ENCODE measurements around the gene ACVR1. TPM values are rescaled to one million over a fixed set of nuclear protein-coding genes. Genes with fewer than 3 reads are reported as not detected.

Gene ACVR1
- polyA plus RNA-seq, 1 of the 3 experiments (the other 2 are of a cell fraction), result 22.4 TPM

- Histone ChIP-seq H3K36me3 (replicated peaks in 1 of 2; ENCODE audit: control insufficient read depth in 1 of 2, insufficient read depth in 2 of 2, low read length in 1 of 2) (peaks cover 6 to 12% of the 10 kb centered on the region in 2 experiments), H3K9ac (no peak overlapping the region), H3K9me2 (no peaks in the 10 kb centered on the region), H3K4me1 (ENCODE audit: control insufficient read depth in 1 of 2, insufficient read depth in 2 of 2, low read depth in 1 of 2, low read length in 1 of 2) (peaks cover 4 to 10% of the 10 kb centered on the region in 2 experiments; a peak in 2 of 4 replicates), H2AFZ (ENCODE audit: low read depth) (no peak overlapping the region), H3K27me3 (ENCODE audit: insufficient read depth) (no peaks in the 10 kb centered on the region), H3K4me3 (ENCODE audit: low read depth in 2 of 2, low read length in 1 of 2) (no peak overlapping the region), H3K27ac (ENCODE audit: low read depth in 2 of 2, low read length in 1 of 2) (no peak overlapping the region), H4K20me1 (ENCODE audit: insufficient read depth) (no peaks in the 10 kb centered on the region; the same call in 1 of the 2 replicates), H3F3A (replicated peaks; ENCODE audit: insufficient read depth) (peaks cover 4% of the 10 kb centered on the region), H3K9me3 (no peaks in the 10 kb centered on the region), H3K79me2 (ENCODE audit: insufficient read depth) (peaks cover 64% of the 10 kb centered on the region), H3K4me2 (no peak overlapping the region)
- WGBS (ENCODE audit: low lambda C conversion rate), result 100% methylated on average over 4 of the region's 4 CpGs
- DNase-seq, result no peak
- POLR2A ChIA-PET, result interaction anchor here (0.8 kb wide), 1 partner anchor 10 kb away, joined by 4 read pairs; no protein-coding TSS in a partner anchor
- CTCF ChIA-PET, result interaction anchor here (1.2 kb wide), 1 partner anchor 71 kb away, joined by 3 read pairs; no protein-coding TSS in a partner anchor
- TF ChIP-seq MEF2A (IDR thresholded peaks at IDR 0.05; ENCODE audit: borderline replicate concordance, low read depth), result no peak
- TF ChIP-seq PBX3 (IDR thresholded peaks at IDR 0.05), result no peak
- no peak for TF ChIP-seq TAF1 (IDR thresholded peaks at IDR 0.05; ENCODE audit: borderline replicate concordance, low read depth, low read length)
Measured at GRCh38 chr2:157848213-157848612, 27.9 kb downstream of the ACVR1 start.

DNA sequence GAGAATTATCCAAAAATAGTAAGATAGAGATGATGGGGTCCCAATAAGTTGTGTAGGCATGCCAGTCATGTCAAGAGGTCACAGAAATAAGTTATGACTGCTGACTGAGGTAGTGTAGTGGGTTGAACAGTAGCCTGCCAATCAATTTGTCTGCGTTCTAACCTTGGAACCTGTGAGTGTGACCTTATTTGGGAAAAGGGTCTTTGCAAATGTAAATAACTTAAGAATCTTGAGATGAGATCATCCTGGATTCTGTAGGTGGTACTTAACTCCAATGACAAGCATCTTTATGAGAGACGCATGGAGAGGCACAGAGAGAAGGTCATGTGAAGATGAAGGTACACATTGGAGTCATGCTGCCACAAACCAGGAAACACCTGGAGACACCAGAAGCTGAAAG is 31.0 kb downstream of the ACVR1 start:
- no peak overlapping the region for H3K9ac ChIP-seq
- ChIA-PET CTCF (no interaction called here), POLR2A (no interaction called here)
- peaks cover 4% of the 10 kb centered on the region; the same call in 1 of the 2 replicates for H4K20me1 ChIP-seq (ENCODE audit: insufficient read depth)
- H3K27ac ChIP-seq (ENCODE audit: low read depth in 2 of 2, low read length in 1 of 2), result no peak overlapping the region
- no peaks in the 10 kb centered on the region for H3K9me2 ChIP-seq
- no peaks in the 10 kb centered on the region for H3K27me3 ChIP-seq (ENCODE audit: insufficient read depth)
- no peak overlapping the region for H2AFZ ChIP-seq (ENCODE audit: low read depth)
- TF ChIP-seq CTCF (IDR thresholded peaks at IDR 0.05) (no peak), SIN3A (IDR thresholded peaks at IDR 0.05; ENCODE audit: borderline replicate concordance, low read depth, low read length) (no peak), FOXJ3 (CRISPR knock-in tag; IDR thresholded peaks at IDR 0.05) (no peak), USF2 (IDR thresholded peaks at IDR 0.05; ENCODE audit: borderline replicate concordance, low read depth, low read length) (no peak), CHD2 (IDR thresholded peaks at IDR 0.05; ENCODE audit: low read length, partially characterized antibody) (no peak), RFX5 (IDR thresholded peaks at IDR 0.05; ENCODE audit: low read length) (no peak), YY1 (IDR thresholded peaks at IDR 0.05; ENCODE audit: low read depth) (no peak), FOSL2 (IDR thresholded peaks at IDR 0.05; ENCODE audit: borderline replicate concordance, low read depth) (no peak), ELF1 (IDR thresholded peaks at IDR 0.05) (no peak)
- TF ChIP-seq, protein P1, sequence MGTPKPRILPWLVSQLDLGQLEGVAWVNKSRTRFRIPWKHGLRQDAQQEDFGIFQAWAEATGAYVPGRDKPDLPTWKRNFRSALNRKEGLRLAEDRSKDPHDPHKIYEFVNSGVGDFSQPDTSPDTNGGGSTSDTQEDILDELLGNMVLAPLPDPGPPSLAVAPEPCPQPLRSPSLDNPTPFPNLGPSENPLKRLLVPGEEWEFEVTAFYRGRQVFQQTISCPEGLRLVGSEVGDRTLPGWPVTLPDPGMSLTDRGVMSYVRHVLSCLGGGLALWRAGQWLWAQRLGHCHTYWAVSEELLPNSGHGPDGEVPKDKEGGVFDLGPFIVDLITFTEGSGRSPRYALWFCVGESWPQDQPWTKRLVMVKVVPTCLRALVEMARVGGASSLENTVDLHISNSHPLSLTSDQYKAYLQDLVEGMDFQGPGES (IDR thresholded peaks at IDR 0.05; ENCODE audit: low read depth, low read length), result no peak
- no peaks in the 10 kb centered on the region for H3K9me3 ChIP-seq
- WGBS (ENCODE audit: low lambda C conversion rate), result 74% methylated on average over 2 of the region's 2 CpGs
- H3K4me3 ChIP-seq (ENCODE audit: low read depth in 2 of 2, low read length in 1 of 2), result no peak overlapping the region
- peaks cover 6% of the 10 kb centered on the region in 2 experiments for H3K36me3 ChIP-seq (replicated peaks in 1 of 2; ENCODE audit: control insufficient read depth in 1 of 2, insufficient read depth in 2 of 2, low read length in 1 of 2)
- DNase-seq, result no peak
- peaks cover 68% of the 10 kb centered on the region for H3K79me2 ChIP-seq (ENCODE audit: insufficient read depth)
- H3F3A ChIP-seq (replicated peaks; ENCODE audit: insufficient read depth), result peaks cover 5% of the 10 kb centered on the region
- no peak overlapping the region for H3K4me2 ChIP-seq
- H3K4me1 ChIP-seq (ENCODE audit: control insufficient read depth in 1 of 2, insufficient read depth in 2 of 2, low read depth in 1 of 2, low read length in 1 of 2), result peaks cover 11 to 13% of the 10 kb centered on the region in 2 experiments

All from SK-N-SH (cell line).